Measurements from ENCODE around the gene OR51L1.
A peak's percentile ranks its signal among the peaks of the same experiment; 100 is the strongest.

The OR51L1 gene

DNA sequence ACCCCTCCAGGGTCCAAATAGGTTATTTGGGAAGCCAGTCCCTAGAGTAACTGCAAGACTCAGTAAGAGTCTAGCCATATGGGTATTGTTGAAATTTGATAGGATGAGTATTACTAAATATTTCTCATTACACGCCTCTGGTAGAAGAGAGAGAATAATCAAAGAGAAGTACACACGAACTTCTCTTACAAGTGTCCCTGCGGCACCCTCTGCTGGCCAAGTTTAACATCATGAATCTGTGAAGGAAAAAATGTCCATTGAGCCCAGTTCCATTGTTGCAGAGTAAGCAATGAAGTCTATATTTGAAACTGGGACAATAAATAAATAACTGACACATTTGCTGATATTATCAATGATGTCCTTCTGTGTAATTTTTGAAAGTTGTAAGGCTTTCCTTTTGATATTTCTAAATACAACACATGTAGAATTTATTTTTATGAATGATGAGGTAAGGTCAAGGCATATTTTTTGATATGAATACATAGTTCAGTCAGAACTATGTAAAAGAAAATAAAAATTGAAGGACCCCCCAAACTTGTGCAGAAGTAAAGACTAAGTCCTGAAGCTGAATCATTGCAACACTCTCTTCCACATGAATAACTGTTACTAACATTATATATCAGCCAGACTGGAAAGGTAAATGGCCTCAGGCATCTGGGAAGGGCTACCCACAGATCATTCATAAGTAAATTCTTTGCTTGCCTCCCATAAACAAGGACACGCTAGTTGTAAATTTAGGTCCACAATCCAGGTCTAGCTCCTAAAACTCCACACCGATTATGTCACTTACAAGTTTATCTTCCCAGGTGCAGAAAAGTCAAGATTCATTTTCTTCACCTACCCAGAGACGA is 10.0 kb downstream of the OR51L1 start:
- H3K9me3 ChIP-seq (ENCODE audit: control insufficient read depth, low read length), result no peaks in the 10 kb centered on the region
- no peaks in the 10 kb centered on the region for H3K36me3 ChIP-seq (ENCODE audit: control insufficient read depth, insufficient read depth, low read length, severe bottlenecking)
- peaks cover 23% of the 10 kb centered on the region for H3K27me3 ChIP-seq (replicated peaks; ENCODE audit: control insufficient read depth, insufficient read depth, low read length)
- H3K4me3 ChIP-seq (ENCODE audit: low read length), result no peak overlapping the region
- H3K4me1 ChIP-seq (ENCODE audit: control insufficient read depth, insufficient read depth, low read length), result no peaks in the 10 kb centered on the region
- no peak overlapping the region for H3K9ac ChIP-seq (ENCODE audit: low read length)
- DNase-seq (ENCODE audit: low read depth), result peak; percentile 76

DNA sequence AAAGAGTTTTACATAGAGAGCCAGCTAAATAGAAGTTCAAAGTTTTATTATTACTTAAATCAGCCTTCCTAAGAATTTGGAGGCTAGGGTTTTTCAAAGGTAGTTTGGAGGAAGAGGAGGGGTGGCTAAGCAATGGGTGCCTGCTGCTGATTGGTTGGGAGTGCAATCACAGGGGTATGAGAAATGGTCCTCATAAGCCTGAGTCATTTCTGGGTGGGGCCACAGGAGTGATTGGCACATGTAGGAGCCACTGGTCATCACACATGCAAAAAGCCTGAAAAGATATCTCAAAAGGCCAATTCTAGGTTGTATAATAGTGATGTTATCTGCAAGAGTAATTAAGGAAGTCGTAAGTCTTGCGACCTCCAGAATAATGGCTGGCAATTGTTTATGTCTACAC is 12.9 kb downstream of the OR51L1 start:
- Histone ChIP-seq H3K9ac (ENCODE audit: low read length) (no peak overlapping the region), H3K27me3 (replicated peaks; ENCODE audit: control insufficient read depth, insufficient read depth, low read length) (peaks cover 10% of the 10 kb centered on the region), H3K9me3 (ENCODE audit: control insufficient read depth, low read length) (no peaks in the 10 kb centered on the region), H3K36me3 (ENCODE audit: control insufficient read depth, insufficient read depth, low read length, severe bottlenecking) (no peaks in the 10 kb centered on the region), H3K4me3 (ENCODE audit: low read length) (no peak overlapping the region), H3K4me1 (ENCODE audit: control insufficient read depth, insufficient read depth, low read length) (no peaks in the 10 kb centered on the region)
- no peak for DNase-seq (ENCODE audit: low read depth)

DNA sequence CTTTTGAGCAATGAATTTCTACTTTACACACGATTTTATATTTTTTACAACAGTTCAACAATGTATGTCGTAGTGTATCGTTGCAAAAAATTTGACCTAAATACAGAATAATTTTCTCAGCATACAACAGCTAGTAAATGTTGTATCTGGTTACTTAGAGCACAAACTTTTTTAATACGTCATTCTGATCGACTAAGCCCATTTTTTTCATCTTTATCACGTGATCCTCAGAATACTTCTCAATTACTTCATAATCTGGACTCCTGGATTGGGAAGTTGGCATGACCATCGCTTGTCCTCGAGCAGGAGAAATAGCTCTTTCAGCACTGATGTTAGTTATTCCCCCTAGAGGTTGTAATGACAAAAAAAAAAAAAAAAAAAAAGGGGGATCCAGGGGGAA is 16.6 kb downstream of the OR51L1 start:
- no peak for DNase-seq (ENCODE audit: low read depth)
- Histone ChIP-seq H3K4me1 (ENCODE audit: control insufficient read depth, insufficient read depth, low read length) (no peaks in the 10 kb centered on the region), H3K27me3 (replicated peaks; ENCODE audit: control insufficient read depth, insufficient read depth, low read length) (no peaks in the 10 kb centered on the region), H3K9me3 (ENCODE audit: control insufficient read depth, low read length) (no peaks in the 10 kb centered on the region), H3K9ac (ENCODE audit: low read length) (no peak overlapping the region), H3K4me3 (ENCODE audit: low read length) (no peak overlapping the region), H3K36me3 (ENCODE audit: control insufficient read depth, insufficient read depth, low read length, severe bottlenecking) (no peaks in the 10 kb centered on the region)

DNA sequence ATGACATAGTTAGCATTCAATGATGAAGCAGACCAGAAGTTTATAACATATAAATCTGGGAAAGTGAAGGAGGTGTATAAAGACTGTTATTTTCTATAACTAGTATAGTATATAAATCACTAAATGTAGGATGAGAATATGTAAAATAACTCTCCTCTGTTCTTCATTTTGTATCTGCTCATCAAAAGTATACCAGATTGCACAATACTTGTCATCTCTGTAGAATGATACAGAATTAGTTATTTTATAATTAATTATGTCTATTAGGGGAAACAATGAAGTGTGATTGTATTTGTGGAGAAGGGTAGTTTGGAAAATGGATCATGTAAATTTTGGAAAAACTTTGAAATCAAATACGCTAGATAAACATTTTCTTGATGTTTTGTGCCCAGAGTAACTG is 18.4 kb downstream of the OR51L1 start:
- Histone ChIP-seq H3K36me3 (ENCODE audit: control insufficient read depth, insufficient read depth, low read length, severe bottlenecking) (no peaks in the 10 kb centered on the region), H3K4me1 (ENCODE audit: control insufficient read depth, insufficient read depth, low read length) (no peaks in the 10 kb centered on the region), H3K4me3 (ENCODE audit: low read length) (no peak overlapping the region), H3K9ac (ENCODE audit: low read length) (no peak overlapping the region), H3K9me3 (ENCODE audit: control insufficient read depth, low read length) (no peaks in the 10 kb centered on the region), H3K27me3 (replicated peaks; ENCODE audit: control insufficient read depth, insufficient read depth, low read length) (no peaks in the 10 kb centered on the region)
- no peak for DNase-seq (ENCODE audit: low read depth)

DNA sequence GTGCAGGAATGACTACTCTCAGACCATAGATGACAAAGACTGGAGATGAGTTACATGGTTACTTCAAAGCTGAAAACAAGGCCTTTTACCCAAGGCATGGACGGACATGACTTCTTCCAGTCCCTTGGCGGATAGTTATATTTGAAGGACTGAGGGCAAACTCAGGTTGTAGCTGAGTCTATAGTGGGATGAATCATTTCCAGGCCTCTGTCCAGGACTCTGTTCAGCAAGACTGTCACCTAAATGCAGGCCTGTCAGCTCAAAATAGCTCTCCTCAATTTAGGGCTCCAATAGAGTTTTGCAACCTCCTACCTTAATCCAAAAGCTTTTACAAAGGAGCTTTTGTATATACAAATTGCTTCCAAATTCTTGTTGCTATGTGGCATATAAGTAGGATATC is 27.3 kb downstream of the OR51L1 start:
- no peak overlapping the region for H3K9ac ChIP-seq (ENCODE audit: low read length)
- DNase-seq (ENCODE audit: low read depth), result no peak
- H3K9me3 ChIP-seq (ENCODE audit: control insufficient read depth, low read length), result peaks cover 10% of the 10 kb centered on the region
- H3K4me3 ChIP-seq (ENCODE audit: low read length), result no peak overlapping the region
- no peaks in the 10 kb centered on the region for H3K4me1 ChIP-seq (ENCODE audit: control insufficient read depth, insufficient read depth, low read length)
- no peaks in the 10 kb centered on the region for H3K27me3 ChIP-seq (replicated peaks; ENCODE audit: control insufficient read depth, insufficient read depth, low read length)
- no peaks in the 10 kb centered on the region for H3K36me3 ChIP-seq (ENCODE audit: control insufficient read depth, insufficient read depth, low read length, severe bottlenecking)

DNA sequence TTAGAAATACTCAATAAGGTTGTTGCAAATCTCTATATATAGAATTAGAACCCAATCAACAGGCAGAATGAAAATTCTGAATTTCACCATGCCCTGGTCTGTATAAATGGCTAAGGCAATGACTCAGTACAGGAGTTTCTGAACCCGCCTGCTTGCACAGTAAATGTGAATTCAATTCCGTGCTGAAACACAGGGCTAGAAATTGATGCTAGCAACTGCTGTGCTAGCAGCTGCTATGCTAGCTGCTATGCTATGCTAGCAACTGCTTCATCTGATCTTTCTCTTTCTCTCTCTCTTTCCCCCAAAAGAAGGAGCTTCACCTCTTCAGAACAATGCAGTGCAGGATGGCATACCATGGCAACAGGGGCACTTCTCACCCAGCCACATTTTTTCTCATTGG is 42.0 kb downstream of the OR51L1 start:
- Histone ChIP-seq H3K9me3 (ENCODE audit: control insufficient read depth, low read length) (no peaks in the 10 kb centered on the region), H3K36me3 (ENCODE audit: control insufficient read depth, insufficient read depth, low read length, severe bottlenecking) (no peaks in the 10 kb centered on the region), H3K4me1 (ENCODE audit: control insufficient read depth, insufficient read depth, low read length) (no peaks in the 10 kb centered on the region), H3K9ac (ENCODE audit: low read length) (no peak overlapping the region), H3K27me3 (replicated peaks; ENCODE audit: control insufficient read depth, insufficient read depth, low read length) (no peaks in the 10 kb centered on the region), H3K4me3 (ENCODE audit: low read length) (no peak overlapping the region)
- no peak for DNase-seq (ENCODE audit: low read depth)

DNA sequence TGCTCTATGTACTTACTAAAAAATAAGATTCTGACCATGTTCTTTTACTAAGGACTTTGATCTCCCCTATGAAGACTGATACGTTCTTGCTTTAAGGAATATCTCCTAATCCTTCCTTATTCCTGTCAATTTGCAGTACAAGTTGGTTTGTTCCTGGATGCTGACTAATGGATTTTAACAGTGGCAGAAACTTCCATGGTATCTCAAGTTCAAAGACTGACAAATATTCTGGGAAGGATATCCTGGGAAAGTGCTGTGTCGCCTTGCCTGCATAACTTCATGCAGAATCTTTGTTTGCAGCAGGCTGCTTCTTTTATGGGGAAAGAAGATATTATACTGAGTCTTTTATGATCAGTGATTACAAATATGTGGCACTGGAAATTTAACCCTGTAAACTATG is 43.3 kb downstream of the OR51L1 start:
- Histone ChIP-seq H3K9ac (ENCODE audit: low read length) (no peak overlapping the region), H3K4me1 (ENCODE audit: control insufficient read depth, insufficient read depth, low read length) (no peaks in the 10 kb centered on the region), H3K36me3 (ENCODE audit: control insufficient read depth, insufficient read depth, low read length, severe bottlenecking) (no peaks in the 10 kb centered on the region), H3K27me3 (replicated peaks; ENCODE audit: control insufficient read depth, insufficient read depth, low read length) (no peaks in the 10 kb centered on the region), H3K9me3 (ENCODE audit: control insufficient read depth, low read length) (no peaks in the 10 kb centered on the region), H3K4me3 (ENCODE audit: low read length) (no peak overlapping the region)
- DNase-seq (ENCODE audit: low read depth), result no peak

DNA sequence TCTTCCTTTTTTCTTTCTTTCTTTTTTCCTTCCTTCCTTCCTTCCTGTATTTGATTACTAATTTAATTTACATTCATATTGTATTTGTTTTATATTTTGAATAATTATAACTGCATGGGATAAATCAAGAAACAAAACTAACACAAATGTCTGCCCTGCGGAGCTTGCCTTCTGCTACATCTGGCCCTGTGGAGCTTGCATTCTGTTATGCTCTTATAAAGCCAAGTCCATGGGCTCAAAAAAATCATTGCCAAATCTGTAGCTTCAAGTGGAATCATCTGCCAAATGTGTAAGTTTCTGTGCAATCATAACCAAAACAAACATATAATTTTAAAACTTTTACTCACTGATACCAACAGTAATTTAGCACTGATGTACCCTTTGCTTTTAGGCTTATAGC is 43.7 kb downstream of the OR51L1 start:
- H3K27me3 ChIP-seq (replicated peaks; ENCODE audit: control insufficient read depth, insufficient read depth, low read length), result no peaks in the 10 kb centered on the region
- DNase-seq (ENCODE audit: low read depth), result no peak
- no peaks in the 10 kb centered on the region for H3K36me3 ChIP-seq (ENCODE audit: control insufficient read depth, insufficient read depth, low read length, severe bottlenecking)
- H3K4me3 ChIP-seq (ENCODE audit: low read length), result no peak overlapping the region
- no peaks in the 10 kb centered on the region for H3K4me1 ChIP-seq (ENCODE audit: control insufficient read depth, insufficient read depth, low read length)
- no peak overlapping the region for H3K9ac ChIP-seq (ENCODE audit: low read length)
- H3K9me3 ChIP-seq (ENCODE audit: control insufficient read depth, low read length), result no peaks in the 10 kb centered on the region

DNA sequence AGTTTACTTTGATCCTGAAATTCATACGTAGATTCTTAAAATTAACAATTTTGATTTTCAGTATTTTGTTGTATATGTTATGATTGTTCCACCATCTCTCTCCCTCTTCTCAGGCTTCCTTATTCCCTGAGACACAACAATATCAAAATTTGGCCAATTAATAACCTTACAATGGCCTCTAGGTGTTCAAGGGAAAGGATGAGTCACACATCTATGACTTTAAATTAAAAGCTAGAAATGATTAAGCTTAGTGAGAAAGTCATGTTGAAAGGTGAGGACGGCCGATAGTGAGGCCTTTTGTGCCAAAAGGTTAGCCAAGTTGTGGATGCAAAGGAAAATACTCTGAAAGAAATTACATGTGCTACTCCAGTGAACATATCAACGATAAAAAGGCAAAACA is 46.2 kb downstream of the OR51L1 start:
- no peaks in the 10 kb centered on the region for H3K9me3 ChIP-seq (ENCODE audit: control insufficient read depth, low read length)
- DNase-seq (ENCODE audit: low read depth), result no peak
- no peaks in the 10 kb centered on the region for H3K36me3 ChIP-seq (ENCODE audit: control insufficient read depth, insufficient read depth, low read length, severe bottlenecking)
- no peaks in the 10 kb centered on the region for H3K4me1 ChIP-seq (ENCODE audit: control insufficient read depth, insufficient read depth, low read length)
- H3K9ac ChIP-seq (ENCODE audit: low read length), result no peak overlapping the region
- H3K4me3 ChIP-seq (ENCODE audit: low read length), result no peak overlapping the region
- H3K27me3 ChIP-seq (replicated peaks; ENCODE audit: control insufficient read depth, insufficient read depth, low read length), result no peaks in the 10 kb centered on the region

DNA sequence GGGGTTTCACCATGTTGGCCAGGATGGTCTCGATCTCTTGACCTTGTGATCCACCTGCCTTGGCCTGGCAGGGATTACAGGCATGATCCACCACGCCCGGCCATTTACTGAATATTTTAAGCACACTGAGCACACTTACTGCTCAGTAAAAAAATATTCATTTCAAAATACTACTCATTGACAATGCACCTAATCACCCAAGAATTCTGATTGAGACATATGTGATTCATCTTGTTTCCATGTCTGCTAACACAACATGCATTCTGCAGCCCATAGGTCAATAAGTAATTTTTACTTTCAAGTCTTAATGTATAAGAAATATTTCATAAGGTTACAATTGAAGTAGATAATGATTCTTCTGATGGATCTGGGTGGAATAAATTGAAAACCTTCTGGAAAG is 47.4 kb downstream of the OR51L1 start:
- DNase-seq (ENCODE audit: low read depth), result no peak
- H3K4me3 ChIP-seq (ENCODE audit: low read length), result no peak overlapping the region
- H3K4me1 ChIP-seq (ENCODE audit: control insufficient read depth, insufficient read depth, low read length), result no peaks in the 10 kb centered on the region
- H3K27me3 ChIP-seq (replicated peaks; ENCODE audit: control insufficient read depth, insufficient read depth, low read length), result no peaks in the 10 kb centered on the region
- H3K9ac ChIP-seq (ENCODE audit: low read length), result no peak overlapping the region
- H3K36me3 ChIP-seq (ENCODE audit: control insufficient read depth, insufficient read depth, low read length, severe bottlenecking), result no peaks in the 10 kb centered on the region
- no peaks in the 10 kb centered on the region for H3K9me3 ChIP-seq (ENCODE audit: control insufficient read depth, low read length)

DNA sequence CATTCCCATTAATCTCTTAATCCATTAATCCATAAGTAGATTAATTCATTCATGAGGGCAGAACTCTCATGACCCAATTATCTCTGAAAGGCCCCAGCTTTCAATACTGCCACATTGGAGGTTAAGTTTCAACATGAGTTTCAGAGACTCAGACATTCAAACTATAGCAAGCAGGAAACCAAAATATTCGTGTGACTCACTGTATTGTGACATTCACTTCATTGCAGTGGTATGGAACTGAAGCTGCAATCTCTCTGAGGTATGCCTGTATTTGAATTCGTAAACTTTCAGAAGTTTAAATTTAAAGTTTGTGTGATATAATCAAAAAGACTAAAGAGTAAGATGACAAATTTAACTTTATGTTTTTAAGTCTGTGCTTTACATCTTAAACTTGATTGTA is 48.7 kb downstream of the OR51L1 start:
- Histone ChIP-seq H3K36me3 (ENCODE audit: control insufficient read depth, insufficient read depth, low read length, severe bottlenecking) (no peaks in the 10 kb centered on the region), H3K9ac (ENCODE audit: low read length) (no peak overlapping the region), H3K9me3 (ENCODE audit: control insufficient read depth, low read length) (no peaks in the 10 kb centered on the region), H3K27me3 (replicated peaks; ENCODE audit: control insufficient read depth, insufficient read depth, low read length) (no peaks in the 10 kb centered on the region), H3K4me3 (ENCODE audit: low read length) (no peak overlapping the region), H3K4me1 (ENCODE audit: control insufficient read depth, insufficient read depth, low read length) (no peaks in the 10 kb centered on the region)
- DNase-seq (ENCODE audit: low read depth), result peak; percentile 38

DNA sequence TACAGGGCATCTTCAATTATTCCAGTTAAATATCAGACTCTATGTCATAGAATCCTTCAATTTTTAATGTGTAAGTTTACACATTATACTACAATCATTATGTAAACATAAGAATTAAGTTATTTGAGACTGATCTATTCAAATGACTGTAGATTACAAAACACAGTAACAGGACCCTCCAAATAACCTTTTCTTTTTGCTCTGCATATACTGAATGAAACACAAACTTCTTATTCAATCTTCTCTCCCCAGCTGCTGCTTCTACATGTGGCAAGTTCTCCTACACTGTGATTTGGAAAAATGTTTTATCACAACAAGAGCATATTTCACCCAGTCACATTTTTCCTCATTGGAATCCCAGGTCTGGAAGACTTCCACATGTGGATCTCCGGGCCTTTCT is 51.6 kb downstream of the OR51L1 start, which contains the start of gene OR52J3:
Gene OR52J3, plus strand, starts transcription at position 301 of the 400 bp plus-strand sequence. Its CDS starts 0 bp downstream, at position 301.
- Histone ChIP-seq H3K36me3 (ENCODE audit: control insufficient read depth, insufficient read depth, low read length, severe bottlenecking) (no peaks in the 10 kb centered on the region), H3K9me3 (ENCODE audit: control insufficient read depth, low read length) (no peaks in the 10 kb centered on the region), H3K9ac (ENCODE audit: low read length) (no peak within 1 kb of the TSS), H3K4me1 (ENCODE audit: control insufficient read depth, insufficient read depth, low read length) (no peaks in the 10 kb centered on the region), H3K4me3 (ENCODE audit: low read length) (no peak within 1 kb of the TSS), H3K27me3 (replicated peaks; ENCODE audit: control insufficient read depth, insufficient read depth, low read length) (no peaks in the 10 kb centered on the region)
- no peak for DNase-seq (ENCODE audit: low read depth)
